CD14-positive monocyte (primary cell): Measurements from ENCODE around the gene KCNA1. TPM values are rescaled to one million over a fixed set of nuclear protein-coding genes. Genes with fewer than 3 reads are reported as not detected.

Experiments used
- DNase-seq, 3 donors: peaks; one replicate each; pipeline ENCODE4 v3.0.0-alpha.2; 2011 to 2022
- H2AFZ ChIP-seq: 2 replicates; pipeline ENCODE4 v1.6.0; 2012; ENCODE audit warnings: mild to moderate bottlenecking, low read depth, low read length, inconsistent platforms; ENCODE audit not compliant: insufficient read depth, poor library complexity, severe bottlenecking
- H3K27ac ChIP-seq, 2 donors: 1 replicate in 1 of 2; 2 replicates in 1 of 2; pipeline ENCODE4 v1.5.1; 2012 to 2013; ENCODE audit warnings: low read length in 2 of 2, control low read depth in 1 of 2, inconsistent platforms in 1 of 2, low read depth in 1 of 2, mild to moderate bottlenecking in 1 of 2
- H3K27me3 ChIP-seq, 2 donors: one replicate each; pipeline versions ENCODE4 v1.6.0 to v1.6.1; 2011 to 2013; ENCODE audit warnings: low read length in 2 of 2; ENCODE audit not compliant: control insufficient read depth in 2 of 2, insufficient read depth in 2 of 2
- H3K36me3 ChIP-seq, 2 donors: replicated peaks in 1 of 2; 1 replicate in 1 of 2; 2 replicates in 1 of 2; pipeline versions ENCODE4 v1.5.1 to v1.6.1; 2012 to 2013; ENCODE audit warnings: low read length in 2 of 2, control low read depth in 1 of 2, inconsistent platforms in 1 of 2, mild to moderate bottlenecking in 1 of 2; ENCODE audit not compliant: insufficient read depth in 2 of 2, control insufficient read depth in 1 of 2
- H3K4me1 ChIP-seq, 2 donors: 1 replicate in 1 of 2; 2 replicates in 1 of 2; pipeline versions ENCODE4 v1.5.1 to v1.6.1; 2012 to 2013; ENCODE audit warnings: low read length in 2 of 2, control low read depth in 1 of 2, inconsistent platforms in 1 of 2, mild to moderate bottlenecking in 1 of 2, moderate library complexity in 1 of 2; ENCODE audit not compliant: insufficient read depth in 2 of 2, control insufficient read depth in 1 of 2
- H3K4me2 ChIP-seq: replicated peaks from 2 replicates; pipeline ENCODE3; 2012; ENCODE audit warnings: low read length, moderate library complexity, mild to moderate bottlenecking; ENCODE audit not compliant: poor library complexity, severe bottlenecking; ENCODE audit errors: extremely low read depth
- H3K4me3 ChIP-seq, 3 experiments: fragments of 200-600 bp in 1 of 3; sonication (generic) in 1 of 3; replicated peaks in 1 of 3; 1 replicate in 2 of 3; 2 replicates in 1 of 3; pipeline ENCODE4 v1.5.1; 2011 to 2013; ENCODE audit warnings: low read length in 3 of 3, mild to moderate bottlenecking in 3 of 3, control low read depth in 2 of 3, low read depth in 2 of 3, inconsistent platforms in 1 of 3, moderate library complexity in 1 of 3
- H3K79me2 ChIP-seq: 2 replicates; pipeline ENCODE4 v1.6.0; 2012; ENCODE audit warnings: mild to moderate bottlenecking, control low read depth, inconsistent platforms, low read length, moderate library complexity; ENCODE audit not compliant: insufficient read depth
- H3K9ac ChIP-seq: 2 replicates; pipeline ENCODE4 v1.6.0; 2017; ENCODE audit warnings: low read length, mild to moderate bottlenecking; ENCODE audit not compliant: insufficient read depth, poor library complexity, severe bottlenecking
- H3K9me3 ChIP-seq, 2 donors: replicated peaks in 1 of 2; 1 replicate in 1 of 2; 2 replicates in 1 of 2; pipeline versions ENCODE4 v1.5.1 to v1.6.1; 2012 to 2013; ENCODE audit warnings: low read length in 2 of 2, control low read depth in 1 of 2; ENCODE audit not compliant: control insufficient read depth in 1 of 2, insufficient read depth in 1 of 2
- H4K20me1 ChIP-seq: 2 replicates; pipeline ENCODE4 v1.6.0; 2012; ENCODE audit warnings: mild to moderate bottlenecking, low read length, control low read depth, moderate library complexity; ENCODE audit not compliant: insufficient read depth
- H3K27ac Mint-ChIP-seq, 7 donors: one replicate each; pipeline ENCODE4 v1.8.0; 2020; ENCODE audit warnings: mild to moderate bottlenecking in 7 of 7, mixed read lengths in 7 of 7, moderate library complexity in 6 of 7, inconsistent platforms in 2 of 7
- H3K27me3 Mint-ChIP-seq, 3 donors: one replicate each; pipeline ENCODE4 v1.8.0; 2021 to 2022; ENCODE audit warnings: low read depth in 3 of 3, mild to moderate bottlenecking in 3 of 3, mixed read lengths in 3 of 3, moderate library complexity in 3 of 3, inconsistent platforms in 1 of 3
- H3K36me3 Mint-ChIP-seq, 2 donors: one replicate each; pipeline ENCODE4 v1.8.0; 2020; ENCODE audit warnings: mixed read lengths in 2 of 2, inconsistent platforms in 1 of 2, mild to moderate bottlenecking in 1 of 2
- H3K4me1 Mint-ChIP-seq: one replicate; pipeline ENCODE4 v1.8.0; 2020; ENCODE audit warnings: mild to moderate bottlenecking, mixed read lengths
- H3K4me3 Mint-ChIP-seq, 2 donors: one replicate each; pipeline ENCODE4 v1.8.0; 2020; ENCODE audit warnings: mild to moderate bottlenecking in 2 of 2, mixed read lengths in 2 of 2, moderate library complexity in 1 of 2
- H3K9me3 Mint-ChIP-seq, 7 donors: one replicate each; pipeline ENCODE4 v1.8.0; 2020 to 2022; ENCODE audit warnings: mixed read lengths in 7 of 7, mild to moderate bottlenecking in 6 of 7, moderate library complexity in 6 of 7, inconsistent platforms in 2 of 7
- CTCF ChIP-seq: fragments of 200-600 bp; IDR thresholded peaks from one replicate; pipeline ENCODE4 v1.8.0; 2022; ENCODE audit warnings: antibody characterized with exemption, mild to moderate bottlenecking
- WGBS: methylation state at CpG from one replicate; pipeline ENCODE4 v1.1.5; 2013; ENCODE audit warnings: missing lambda C conversion rate; ENCODE audit not compliant: insufficient coverage; 5-methylcytosine and 5-hydroxymethylcytosine counted together
- intact Hi-C, 2 donors: fragments of 100-400 bp; cut with micrococcal nuclease; formaldehyde crosslinking; loops; one replicate each; pipeline versions ENCODE4 v1.15.0 to v1.15.1; 2023
- polyA plus RNA-seq, 3 donors: library from polyadenylated mRNA; depleted of rRNA in 1 of 3; unstranded in 2 of 3; stranded (reverse) in 1 of 3; fragments of 300-500 nt in 2 of 3; fragments of >200 nt in 1 of 3; fragmentation: Illumina TruSeq in 2 of 3; gene quantifications; 1 replicate in 2 of 3; 2 replicates in 1 of 3; pipeline ENCODE4 v1.2.3, GENCODE V29; 2012 to 2021

Gene KCNA1
- polyA plus RNA-seq, 3 donors: not detected

DNA sequence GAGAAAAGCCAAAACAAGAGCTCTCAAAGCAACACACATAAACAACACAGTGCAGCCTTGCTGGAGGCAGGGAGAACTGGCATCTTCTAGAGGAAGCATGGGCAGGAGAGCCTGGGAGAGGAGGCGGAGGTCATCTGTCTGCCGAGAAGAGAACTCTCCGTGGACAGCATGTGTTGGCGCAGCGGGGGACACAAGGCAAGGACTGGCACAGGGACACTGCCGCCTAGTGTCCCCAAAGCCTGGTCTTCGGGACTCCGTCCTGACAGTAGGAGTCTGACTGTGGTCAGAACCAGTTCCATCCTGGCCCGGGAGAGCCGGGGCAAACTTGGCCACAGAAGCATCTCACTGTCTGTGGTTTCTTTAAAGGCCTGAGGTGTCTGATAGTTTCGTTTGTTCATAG lies 47.3 kb downstream of the KCNA1 start:
- Histone ChIP-seq H3K79me2 (no peaks in the 10 kb centered on the region), H3K4me1 (peaks cover 0 to 4% of the 10 kb centered on the region in 2 donors), H3K4me3 (no peak overlapping the region), H3K4me2 (no peak overlapping the region), H3K36me3 (no peaks in the 10 kb centered on the region), H3K27ac (no peak overlapping the region), H2AFZ (no peak overlapping the region), H3K27me3 (peaks cover 17 to 19% of the 10 kb centered on the region in 2 donors), H4K20me1 (no peaks in the 10 kb centered on the region), H3K9ac (no peak overlapping the region), H3K9me3 (no peaks in the 10 kb centered on the region)
- 95% methylated on average over 10 of the region's 11 CpGs for WGBS
- no peak for DNase-seq
- intact Hi-C loops: no loop called here
- Mint-ChIP-seq H3K27ac (no peak overlapping the region), H3K4me1 (peaks cover 4% of the 10 kb centered on the region), H3K4me3 (no peak overlapping the region), H3K9me3 (no peaks in the 10 kb centered on the region), H3K36me3 (no peaks in the 10 kb centered on the region), H3K27me3 (peaks cover 24 to 37% (median 34%) of the 10 kb centered on the region in 3 donors)
- no peak for TF ChIP-seq CTCF

DNA sequence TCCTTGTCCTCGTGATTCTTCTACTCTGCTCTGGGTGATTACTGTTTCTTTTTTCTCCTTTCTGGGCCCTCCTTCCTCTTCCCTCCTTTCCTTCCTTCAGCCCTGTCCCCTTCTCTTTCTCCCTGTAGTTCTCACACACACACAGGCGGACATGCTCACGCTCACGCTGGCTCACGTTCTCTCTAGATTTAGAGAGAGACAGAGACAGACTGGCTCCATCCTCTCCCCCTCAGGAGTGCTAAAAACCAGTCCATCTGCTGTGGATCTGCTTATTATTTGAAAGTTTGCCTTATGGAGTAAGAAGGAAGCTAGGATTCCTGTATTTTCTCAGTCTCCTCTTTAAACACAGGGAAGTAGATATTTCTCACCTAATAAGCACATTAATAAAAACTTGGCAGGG lies 48.1 kb downstream of the KCNA1 start:
- 89% methylated on average over 1 of the region's 5 CpGs for WGBS
- no peaks in the 10 kb centered on the region for H3K9me3 ChIP-seq
- no peak overlapping the region for H3K27ac ChIP-seq
- peaks cover 13 to 14% of the 10 kb centered on the region in 2 donors for H3K27me3 ChIP-seq
- no peaks in the 10 kb centered on the region for H4K20me1 ChIP-seq
- TF ChIP-seq CTCF: no peak
- no peak overlapping the region for H3K4me3 ChIP-seq
- H3K4me2 ChIP-seq: no peak overlapping the region
- no peaks in the 10 kb centered on the region for H3K79me2 ChIP-seq
- H3K27me3 Mint-ChIP-seq: peaks cover 20 to 33% (median 33%) of the 10 kb centered on the region in 3 donors
- peaks cover 0 to 2% (median 0%) of the 10 kb centered on the region in 7 donors for H3K9me3 Mint-ChIP-seq
- H3K36me3 ChIP-seq: no peaks in the 10 kb centered on the region
- peaks cover 4% of the 10 kb centered on the region for H3K4me1 Mint-ChIP-seq
- no peak overlapping the region for H3K4me3 Mint-ChIP-seq
- H3K27ac Mint-ChIP-seq: no peak overlapping the region
- peaks cover 0 to 4% of the 10 kb centered on the region in 2 donors for H3K4me1 ChIP-seq
- no peak overlapping the region for H3K9ac ChIP-seq
- intact Hi-C loops: no loop called here
- DNase-seq: no peak
- H2AFZ ChIP-seq: no peak overlapping the region
- no peaks in the 10 kb centered on the region for H3K36me3 Mint-ChIP-seq
